HepG2 (cell line): Measurements from ENCODE around the gene CDKN1C. TPM values are rescaled to one million over a fixed set of nuclear protein-coding genes. Genes with fewer than 3 reads are reported as not detected.
A peak's percentile ranks its signal among the peaks of the same experiment; 100 is the strongest.

Experiments
- EHMT2 ChIP-seq: fragments of 200-600 bp; sonication (generic); IDR thresholded peaks from 2 replicates; pipeline ENCODE4 v1.7.0; 2017; ENCODE audit warnings: antibody characterized with exemption, low read depth, low read length, borderline replicate concordance
- ELF3 ChIP-seq: IDR thresholded peaks from 2 replicates; pipeline ENCODE4 v1.6.1; 2016; ENCODE audit warnings: missing genetic modification reagents, missing compliant biosample characterization
- GABPA ChIP-seq, 2 experiments: IDR thresholded peaks; 2 replicates each; pipeline ENCODE4 v1.6.1; 2011 to 2016; ENCODE audit warnings: low read depth in 2 of 2, low read length in 1 of 2, missing biosample characterization in 1 of 2, missing genetic modification characterization in 1 of 2
- HNRNPLL ChIP-seq: fragments of 200-400 bp; formaldehyde crosslinking; IDR thresholded peaks from 2 replicates; pipeline ENCODE4 v1.6.1; 2017; ENCODE audit warnings: mild to moderate bottlenecking, low read depth, low read length; ENCODE audit not compliant: poor library complexity, severe bottlenecking
- ISL2 ChIP-seq: sonication (generic); formaldehyde crosslinking; IDR thresholded peaks from 2 replicates; pipeline ENCODE4 v1.5.0; 2020; ENCODE audit warnings: missing genetic modification reagents
- ISX ChIP-seq: sonication (generic); formaldehyde crosslinking; conservative IDR thresholded peaks from 2 replicates; pipeline ENCODE4 v1.5.0; 2020; ENCODE audit warnings: missing genetic modification reagents
- JARID2 ChIP-seq: sonication (generic); formaldehyde crosslinking; IDR thresholded peaks from 2 replicates; pipeline ENCODE4 v1.8.1; 2023; ENCODE audit warnings: missing genetic modification reagents, inconsistent platforms; ENCODE audit not compliant: insufficient replicate concordance
- MED13 ChIP-seq: sonication (generic); formaldehyde crosslinking; IDR thresholded peaks from 2 replicates; pipeline ENCODE4 v1.5.0; 2020; ENCODE audit warnings: missing genetic modification reagents
- MEF2D ChIP-seq: sonication (generic); formaldehyde crosslinking; IDR thresholded peaks from 2 replicates; pipeline ENCODE4 v1.5.1; 2020; ENCODE audit warnings: mild to moderate bottlenecking, missing genetic modification reagents
- MEIS1 ChIP-seq: sonication (generic); formaldehyde crosslinking; IDR thresholded peaks from 2 replicates; pipeline ENCODE4 v1.9.0; 2021; ENCODE audit warnings: mild to moderate bottlenecking, missing genetic modification reagents, moderate library complexity, borderline replicate concordance
- MLLT10 ChIP-seq: sonication (generic); formaldehyde crosslinking; IDR thresholded peaks from 2 replicates; pipeline ENCODE4 v1.4.0; 2020; ENCODE audit warnings: missing genetic modification reagents
- SRSF4 ChIP-seq: fragments of 200-400 bp; formaldehyde crosslinking; IDR thresholded peaks from one replicate; pipeline ENCODE4 v1.6.1; 2018; ENCODE audit warnings: mild to moderate bottlenecking, low read depth, low read length, moderate library complexity; ENCODE audit not compliant: poor library complexity, severe bottlenecking
- SUZ12 ChIP-seq: fragments of 150-350 bp; IDR thresholded peaks from 2 replicates; pipeline ENCODE4 v1.6.1; 2014; ENCODE audit warnings: low read depth, low read length
- TEAD2 ChIP-seq: sonication (generic); formaldehyde crosslinking; IDR thresholded peaks from 2 replicates; pipeline ENCODE4 v1.9.0; 2021; ENCODE audit warnings: missing genetic modification reagents
- TEF ChIP-seq: sonication (generic); formaldehyde crosslinking; IDR thresholded peaks from 2 replicates; pipeline ENCODE4 v1.5.0; 2020; ENCODE audit warnings: missing genetic modification reagents
- ZBTB21 ChIP-seq: sonication (generic); formaldehyde crosslinking; IDR thresholded peaks from 2 replicates; pipeline ENCODE4 v1.4.0; 2020; ENCODE audit warnings: missing genetic modification reagents
- ZMAT5 ChIP-seq: sonication (generic); formaldehyde crosslinking; IDR thresholded peaks from 2 replicates; pipeline ENCODE4 v1.5.0; 2020; ENCODE audit warnings: mild to moderate bottlenecking, low read depth, missing genetic modification reagents, borderline replicate concordance
- ZNF17 ChIP-seq: sonication (generic); formaldehyde crosslinking; IDR thresholded peaks from 2 replicates; pipeline ENCODE4 v1.5.0; 2020; ENCODE audit warnings: mild to moderate bottlenecking, missing genetic modification reagents
- ZNF234 ChIP-seq: sonication (generic); formaldehyde crosslinking; conservative IDR thresholded peaks from 2 replicates; pipeline ENCODE4 v1.5.1; 2020; ENCODE audit warnings: mild to moderate bottlenecking, missing genetic modification reagents
- ZNF256 ChIP-seq: sonication (generic); formaldehyde crosslinking; conservative IDR thresholded peaks from 2 replicates; pipeline ENCODE4 v1.4.0; 2020; ENCODE audit warnings: missing genetic modification reagents
- ZNF362 ChIP-seq: sonication (generic); formaldehyde crosslinking; IDR thresholded peaks from 2 replicates; pipeline ENCODE4 v1.4.0; 2020; ENCODE audit warnings: missing genetic modification reagents, mild to moderate bottlenecking, borderline replicate concordance
- ZNF367 ChIP-seq: sonication (generic); formaldehyde crosslinking; IDR thresholded peaks from 2 replicates; pipeline ENCODE4 v1.4.0; 2020; ENCODE audit warnings: missing genetic modification reagents, borderline replicate concordance
- polyA plus RNA-seq, 8 experiments: library from polyadenylated mRNA; depleted of rRNA in 3 of 8; stranded (reverse) in 7 of 8; unstranded in 1 of 8; fragments of >200 nt; fragmentation: Illumina TruSeq in 4 of 8; extraction: Trizol in 4 of 8; gene quantifications; 2 replicates each; pipeline versions ENCODE4 v1.2.1 to v1.2.3, GENCODE V29; 2011 to 2016; ENCODE audit warnings: low read depth in 4 of 8, missing spikeins in 1 of 8, mixed read lengths in 1 of 8; ENCODE audit not compliant: insufficient read depth in 1 of 8
- total RNA-seq, 5 experiments: library from RNA; depleted of rRNA; stranded (reverse); fragments of >200 nt; fragmentation: Illumina TruSeq; extraction: Trizol; gene quantifications; 2 replicates each; pipeline ENCODE4 v1.2.3, GENCODE V29; 2016; ENCODE audit warnings: low read depth in 1 of 5
- TF ChIP-seq, protein P1 (sequence below): sonication (generic); formaldehyde crosslinking; IDR thresholded peaks from 2 replicates; pipeline ENCODE4 v1.8.0; 2023; ENCODE audit warnings: mild to moderate bottlenecking, missing genetic modification reagents
- TF ChIP-seq, protein P2 (sequence below): sonication (generic); formaldehyde crosslinking; IDR thresholded peaks from 2 replicates; pipeline ENCODE4 v1.8.0; 2022; ENCODE audit warnings: mild to moderate bottlenecking, missing genetic modification reagents, moderate library complexity
- TF ChIP-seq, protein P3 (sequence below): sonication (generic); formaldehyde crosslinking; conservative IDR thresholded peaks from 2 replicates; pipeline ENCODE4 v1.4.0; 2020; ENCODE audit warnings: missing genetic modification reagents

The CDKN1C gene
- total and polyA plus RNA-seq, 2 of the 13 experiments (the other 11 are each of a cell fraction or from before 2014, with no cell fraction given) = not detected

GRCh38 chr11:2892215-2892966, 6.8 kb upstream of the CDKN1C start (continued):
- TF ChIP-seq GABPA (IDR thresholded peaks at IDR 0.05; ENCODE audit: low read depth, low read length) (peak; percentile 65), GABPA (CRISPR knock-in tag; IDR thresholded peaks at IDR 0.05; ENCODE audit: low read depth) (peak; percentile 54; the same call in 1 of the 2 replicates), ZNF367 (CRISPR knock-in tag) (no peak), TEF (CRISPR knock-in tag) (no peak), MED13 (no peak), ISX (no peak), SUZ12 (no peak), ZNF234 (CRISPR knock-in tag) (no peak), EHMT2 (no peak), TEAD2 (CRISPR knock-in tag) (no peak), MEF2D (CRISPR knock-in tag) (no peak), MEIS1 (CRISPR knock-in tag) (no peak), SRSF4 (no peak), ZNF17 (no peak), ZBTB21 (CRISPR knock-in tag) (no peak), ISL2 (CRISPR knock-in tag) (no peak), ZNF256 (CRISPR knock-in tag) (no peak), HNRNPLL (peak; percentile 47), ZMAT5 (CRISPR knock-in tag) (no peak), ZNF362 (no peak), MLLT10 (CRISPR knock-in tag) (no peak), ELF3 (CRISPR knock-in tag) (no peak), JARID2 (CRISPR knock-in tag) (no peak)
- TF ChIP-seq, protein P1, sequence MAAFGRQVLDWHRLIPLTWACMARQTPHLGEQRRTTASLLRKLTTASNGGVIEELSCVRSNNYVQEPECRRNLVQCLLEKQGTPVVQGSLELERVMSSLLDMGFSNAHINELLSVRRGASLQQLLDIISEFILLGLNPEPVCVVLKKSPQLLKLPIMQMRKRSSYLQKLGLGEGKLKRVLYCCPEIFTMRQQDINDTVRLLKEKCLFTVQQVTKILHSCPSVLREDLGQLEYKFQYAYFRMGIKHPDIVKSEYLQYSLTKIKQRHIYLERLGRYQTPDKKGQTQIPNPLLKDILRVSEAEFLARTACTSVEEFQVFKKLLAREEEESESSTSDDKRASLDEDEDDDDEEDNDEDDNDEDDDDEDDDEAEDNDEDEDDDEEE = no peak
- TF ChIP-seq, protein P2, sequence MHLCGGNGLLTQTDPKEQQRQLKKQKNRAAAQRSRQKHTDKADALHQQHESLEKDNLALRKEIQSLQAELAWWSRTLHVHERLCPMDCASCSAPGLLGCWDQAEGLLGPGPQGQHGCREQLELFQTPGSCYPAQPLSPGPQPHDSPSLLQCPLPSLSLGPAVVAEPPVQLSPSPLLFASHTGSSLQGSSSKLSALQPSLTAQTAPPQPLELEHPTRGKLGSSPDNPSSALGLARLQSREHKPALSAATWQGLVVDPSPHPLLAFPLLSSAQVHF = no peak
- TF ChIP-seq, protein P3, sequence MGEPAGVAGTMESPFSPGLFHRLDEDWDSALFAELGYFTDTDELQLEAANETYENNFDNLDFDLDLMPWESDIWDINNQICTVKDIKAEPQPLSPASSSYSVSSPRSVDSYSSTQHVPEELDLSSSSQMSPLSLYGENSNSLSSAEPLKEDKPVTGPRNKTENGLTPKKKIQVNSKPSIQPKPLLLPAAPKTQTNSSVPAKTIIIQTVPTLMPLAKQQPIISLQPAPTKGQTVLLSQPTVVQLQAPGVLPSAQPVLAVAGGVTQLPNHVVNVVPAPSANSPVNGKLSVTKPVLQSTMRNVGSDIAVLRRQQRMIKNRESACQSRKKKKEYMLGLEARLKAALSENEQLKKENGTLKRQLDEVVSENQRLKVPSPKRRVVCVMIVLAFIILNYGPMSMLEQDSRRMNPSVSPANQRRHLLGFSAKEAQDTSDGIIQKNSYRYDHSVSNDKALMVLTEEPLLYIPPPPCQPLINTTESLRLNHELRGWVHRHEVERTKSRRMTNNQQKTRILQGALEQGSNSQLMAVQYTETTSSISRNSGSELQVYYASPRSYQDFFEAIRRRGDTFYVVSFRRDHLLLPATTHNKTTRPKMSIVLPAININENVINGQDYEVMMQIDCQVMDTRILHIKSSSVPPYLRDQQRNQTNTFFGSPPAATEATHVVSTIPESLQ = no peak
